SK-N-SH (cell line): ENCODE results near the gene TOX2.

Source experiments
- CTCF ChIP-seq: fragments of 200-600 bp; sonication (generic); IDR thresholded peaks from 2 replicates; pipeline ENCODE4 v1.6.1; 2017; ENCODE audit warnings: antibody characterized with exemption, mild to moderate bottlenecking, moderate library complexity
- TF ChIP-seq, protein P1 (sequence below): fragments of 150-350 bp; IDR thresholded peaks from 2 replicates; pipeline ENCODE4 v1.6.1; 2016; ENCODE audit warnings: mild to moderate bottlenecking, low read depth, low read length
- TF ChIP-seq, protein P2 (sequence below): IDR thresholded peaks from 2 replicates; pipeline ENCODE4 v1.6.1; 2012; ENCODE audit warnings: mild to moderate bottlenecking, low read depth, low read length, moderate library complexity

DNA sequence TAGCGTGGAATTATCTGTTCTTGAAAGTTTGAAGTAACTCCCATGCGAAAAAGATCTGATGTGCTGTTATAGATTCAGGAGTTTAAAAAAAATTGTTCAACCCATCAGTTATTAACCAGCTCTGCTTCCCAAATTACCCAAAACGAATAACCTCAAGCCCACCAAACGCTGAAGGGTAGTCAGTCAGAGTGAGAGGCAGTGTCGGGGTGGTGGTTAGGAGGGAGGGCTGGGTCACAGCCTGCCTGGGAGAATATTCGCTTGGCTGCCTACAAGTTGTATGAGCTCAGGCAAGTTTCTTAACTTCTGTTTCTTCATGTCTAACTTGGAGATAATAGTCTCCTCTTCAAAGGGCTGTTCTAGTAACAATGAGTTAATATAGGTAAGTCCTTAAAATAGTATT, 157.7 kb downstream of the TOX2 start:
- TF ChIP-seq CTCF: no peak
- TF ChIP-seq, protein P1, sequence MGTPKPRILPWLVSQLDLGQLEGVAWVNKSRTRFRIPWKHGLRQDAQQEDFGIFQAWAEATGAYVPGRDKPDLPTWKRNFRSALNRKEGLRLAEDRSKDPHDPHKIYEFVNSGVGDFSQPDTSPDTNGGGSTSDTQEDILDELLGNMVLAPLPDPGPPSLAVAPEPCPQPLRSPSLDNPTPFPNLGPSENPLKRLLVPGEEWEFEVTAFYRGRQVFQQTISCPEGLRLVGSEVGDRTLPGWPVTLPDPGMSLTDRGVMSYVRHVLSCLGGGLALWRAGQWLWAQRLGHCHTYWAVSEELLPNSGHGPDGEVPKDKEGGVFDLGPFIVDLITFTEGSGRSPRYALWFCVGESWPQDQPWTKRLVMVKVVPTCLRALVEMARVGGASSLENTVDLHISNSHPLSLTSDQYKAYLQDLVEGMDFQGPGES: no peak
- TF ChIP-seq, protein P2, sequence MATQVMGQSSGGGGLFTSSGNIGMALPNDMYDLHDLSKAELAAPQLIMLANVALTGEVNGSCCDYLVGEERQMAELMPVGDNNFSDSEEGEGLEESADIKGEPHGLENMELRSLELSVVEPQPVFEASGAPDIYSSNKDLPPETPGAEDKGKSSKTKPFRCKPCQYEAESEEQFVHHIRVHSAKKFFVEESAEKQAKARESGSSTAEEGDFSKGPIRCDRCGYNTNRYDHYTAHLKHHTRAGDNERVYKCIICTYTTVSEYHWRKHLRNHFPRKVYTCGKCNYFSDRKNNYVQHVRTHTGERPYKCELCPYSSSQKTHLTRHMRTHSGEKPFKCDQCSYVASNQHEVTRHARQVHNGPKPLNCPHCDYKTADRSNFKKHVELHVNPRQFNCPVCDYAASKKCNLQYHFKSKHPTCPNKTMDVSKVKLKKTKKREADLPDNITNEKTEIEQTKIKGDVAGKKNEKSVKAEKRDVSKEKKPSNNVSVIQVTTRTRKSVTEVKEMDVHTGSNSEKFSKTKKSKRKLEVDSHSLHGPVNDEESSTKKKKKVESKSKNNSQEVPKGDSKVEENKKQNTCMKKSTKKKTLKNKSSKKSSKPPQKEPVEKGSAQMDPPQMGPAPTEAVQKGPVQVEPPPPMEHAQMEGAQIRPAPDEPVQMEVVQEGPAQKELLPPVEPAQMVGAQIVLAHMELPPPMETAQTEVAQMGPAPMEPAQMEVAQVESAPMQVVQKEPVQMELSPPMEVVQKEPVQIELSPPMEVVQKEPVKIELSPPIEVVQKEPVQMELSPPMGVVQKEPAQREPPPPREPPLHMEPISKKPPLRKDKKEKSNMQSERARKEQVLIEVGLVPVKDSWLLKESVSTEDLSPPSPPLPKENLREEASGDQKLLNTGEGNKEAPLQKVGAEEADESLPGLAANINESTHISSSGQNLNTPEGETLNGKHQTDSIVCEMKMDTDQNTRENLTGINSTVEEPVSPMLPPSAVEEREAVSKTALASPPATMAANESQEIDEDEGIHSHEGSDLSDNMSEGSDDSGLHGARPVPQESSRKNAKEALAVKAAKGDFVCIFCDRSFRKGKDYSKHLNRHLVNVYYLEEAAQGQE: no peak
